ENCODE measurements around the gene PCNA.
"Not testable (repeated sequence)": the region's sequence is repeated elsewhere in the genome, so short reads cannot be mapped to it uniquely, and the experiment has no call there.

Gene PCNA

GRCh38 chr20:5141615-5142014, 21.9 kb upstream of the PCNA start:
- DNase-seq = no peak

- DNase-seq = no peak
Observed at GRCh38 chr20:5140195-5140594, 20.4 kb upstream of the PCNA start.

GRCh38 chr20:5136096-5136495, 16.3 kb upstream of the PCNA start:
- DNase-seq = no peak

GRCh38 chr20:5135363-5136012, 15.7 kb upstream of the PCNA start:
- no peak for DNase-seq

GRCh38 chr20:5133998-5134397, 14.2 kb upstream of the PCNA start:
- DNase-seq = no peak

- DNase-seq = no peak
Observed at GRCh38 chr20:5131502-5131901, 11.7 kb upstream of the PCNA start.

GRCh38 chr20:5128886-5129285, 9.1 kb upstream of the PCNA start:
- DNase-seq = no peak

- DNase-seq = no peak
Observed at GRCh38 chr20:5127859-5128424, 8.2 kb upstream of the PCNA start.

- no peak for DNase-seq
Observed at GRCh38 chr20:5127204-5127858, 7.6 kb upstream of the PCNA start.

- DNase-seq = peak; percentile 96
Observed at GRCh38 chr20:5126512-5127203, 6.9 kb upstream of the PCNA start, which contains the start of gene CDS2. Gene CDS2, plus strand, starts transcription at chr20:5127008. Its CDS starts 85 bp downstream, at chr20:5127093.

GRCh38 chr20:5122873-5123260, 3.1 kb upstream of the PCNA start:
- DNase-seq = no peak

- no peak for DNase-seq
Observed at GRCh38 chr20:5120185-5120476, 373 bp upstream of the PCNA start.

- no peak for DNase-seq
Observed at GRCh38 chr20:5119143-5119434, 669 bp downstream of the PCNA start.

- no peak for DNase-seq
Observed at GRCh38 chr20:5118220-5119142, 1.3 kb downstream of the PCNA start.

- no peak for DNase-seq
Observed at GRCh38 chr20:5116875-5117274, 2.9 kb downstream of the PCNA start.

GRCh38 chr20:5114403-5114802, 5.4 kb downstream of the PCNA start:
- DNase-seq = no peak

- no peak for DNase-seq
Observed at GRCh38 chr20:5113615-5113986, 6.2 kb downstream of the PCNA start.

GRCh38 chr20:5109276-5109675, 10.5 kb downstream of the PCNA start:
- DNase-seq = no peak

- no peak for DNase-seq
Observed at GRCh38 chr20:5104479-5104878, 15.3 kb downstream of the PCNA start.

- peak; percentile 58 for DNase-seq
Observed at GRCh38 chr20:5100684-5101347, 18.9 kb downstream of the PCNA start.

GRCh38 chr20:5099909-5100308, 19.8 kb downstream of the PCNA start:
- DNase-seq = not testable (repeated sequence)

- DNase-seq = not testable (repeated sequence)
Observed at GRCh38 chr20:5099009-5099408, 20.7 kb downstream of the PCNA start.

GRCh38 chr20:5096463-5096862, 23.3 kb downstream of the PCNA start:
- DNase-seq = no peak

All from retina (tissue), 1 donor.